ENCODE results near the gene STK4.

DNA sequence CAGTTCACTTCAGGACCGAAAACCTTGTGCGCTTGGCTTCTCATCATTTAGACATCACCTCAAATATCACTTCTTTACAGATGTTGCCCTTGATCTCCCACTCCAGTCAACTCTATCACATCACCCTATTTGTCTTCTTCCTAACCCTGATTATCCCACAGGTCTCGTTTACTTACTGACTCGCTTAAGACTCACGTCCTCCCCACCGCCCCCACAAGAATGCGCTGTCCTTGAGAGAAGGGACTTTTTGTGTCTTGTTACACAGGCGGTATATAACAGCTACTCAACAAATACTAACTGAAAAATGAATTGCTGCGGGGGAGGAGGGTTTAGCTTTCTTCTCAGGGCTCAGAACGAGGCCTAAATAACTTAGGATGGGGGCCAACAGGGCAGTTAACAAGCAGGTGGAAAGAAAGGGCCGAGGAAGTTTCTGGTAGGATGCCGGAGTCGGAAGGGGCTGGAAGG, 6.6 kb upstream of the STK4 start:
- TF ChIP-seq, protein P1, sequence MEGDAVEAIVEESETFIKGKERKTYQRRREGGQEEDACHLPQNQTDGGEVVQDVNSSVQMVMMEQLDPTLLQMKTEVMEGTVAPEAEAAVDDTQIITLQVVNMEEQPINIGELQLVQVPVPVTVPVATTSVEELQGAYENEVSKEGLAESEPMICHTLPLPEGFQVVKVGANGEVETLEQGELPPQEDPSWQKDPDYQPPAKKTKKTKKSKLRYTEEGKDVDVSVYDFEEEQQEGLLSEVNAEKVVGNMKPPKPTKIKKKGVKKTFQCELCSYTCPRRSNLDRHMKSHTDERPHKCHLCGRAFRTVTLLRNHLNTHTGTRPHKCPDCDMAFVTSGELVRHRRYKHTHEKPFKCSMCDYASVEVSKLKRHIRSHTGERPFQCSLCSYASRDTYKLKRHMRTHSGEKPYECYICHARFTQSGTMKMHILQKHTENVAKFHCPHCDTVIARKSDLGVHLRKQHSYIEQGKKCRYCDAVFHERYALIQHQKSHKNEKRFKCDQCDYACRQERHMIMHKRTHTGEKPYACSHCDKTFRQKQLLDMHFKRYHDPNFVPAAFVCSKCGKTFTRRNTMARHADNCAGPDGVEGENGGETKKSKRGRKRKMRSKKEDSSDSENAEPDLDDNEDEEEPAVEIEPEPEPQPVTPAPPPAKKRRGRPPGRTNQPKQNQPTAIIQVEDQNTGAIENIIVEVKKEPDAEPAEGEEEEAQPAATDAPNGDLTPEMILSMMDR (conservative IDR thresholded peaks at IDR 0.05; ENCODE audit: low read depth, low read length): 0 out of 2 replicates have a peak, but pooled peaks have one; percentile 7
- TF ChIP-seq SMC3 (IDR thresholded peaks at IDR 0.05; ENCODE audit: low read depth, low read length) (no peak), FOS (IDR thresholded peaks at IDR 0.05; ENCODE audit: low read depth, low read length) (no peak), POLR2A (IDR thresholded peaks at IDR 0.05; ENCODE audit: low read depth, low read length) (no peak; the same call in none of the 2 replicates), CEBPB (IDR thresholded peaks at IDR 0.05; ENCODE audit: low read depth, low read length) (no peak), MXI1 (IDR thresholded peaks at IDR 0.05; ENCODE audit: borderline replicate concordance, low read depth, low read length) (no peak), NFE2L2 (IDR thresholded peaks at IDR 0.05; ENCODE audit: low read depth, low read length) (no peak), RFX5 (IDR thresholded peaks at IDR 0.05; ENCODE audit: low read depth, low read length) (no peak)
- TF ChIP-seq, protein P2, sequence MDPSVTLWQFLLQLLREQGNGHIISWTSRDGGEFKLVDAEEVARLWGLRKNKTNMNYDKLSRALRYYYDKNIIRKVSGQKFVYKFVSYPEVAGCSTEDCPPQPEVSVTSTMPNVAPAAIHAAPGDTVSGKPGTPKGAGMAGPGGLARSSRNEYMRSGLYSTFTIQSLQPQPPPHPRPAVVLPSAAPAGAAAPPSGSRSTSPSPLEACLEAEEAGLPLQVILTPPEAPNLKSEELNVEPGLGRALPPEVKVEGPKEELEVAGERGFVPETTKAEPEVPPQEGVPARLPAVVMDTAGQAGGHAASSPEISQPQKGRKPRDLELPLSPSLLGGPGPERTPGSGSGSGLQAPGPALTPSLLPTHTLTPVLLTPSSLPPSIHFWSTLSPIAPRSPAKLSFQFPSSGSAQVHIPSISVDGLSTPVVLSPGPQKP (IDR thresholded peaks at IDR 0.05; ENCODE audit: borderline replicate concordance, low read depth, low read length): no peak
